AG04449 (cell line): ENCODE results near the gene FEM1A.
A peak's percentile ranks its signal among the peaks of the same experiment; 100 is the strongest.

ENCODE experiments used
- CTCF ChIA-PET: fragments of 350-600 bp; formaldehyde crosslinking; extraction: SDS; loops from one replicate; lab custom pipeline; 2021; ENCODE audit warnings: antibody characterized with exemption; lab: Yijun Ruan, JAX
- POLR2A ChIA-PET: fragments of 400-600, 350-600 bp; formaldehyde crosslinking; extraction: SDS; loops from one replicate; lab custom pipeline; 2020; ENCODE audit warnings: antibody characterized with exemption, inconsistent platforms; lab: Yijun Ruan, JAX
- DNase-seq: peaks from one replicate; pipeline ENCODE4 v3.0.0-alpha.2; 2010; ENCODE audit warnings: low read depth, low spot score
- H3K4me3 ChIP-seq: 2 replicates; pipeline ENCODE4 v1.5.1; 2011; ENCODE audit warnings: low read depth, mild to moderate bottlenecking, control low read depth, low read length
- CTCF ChIP-seq: IDR thresholded peaks from one replicate; pipeline ENCODE4 v1.5.1; 2011; ENCODE audit warnings: mild to moderate bottlenecking, moderate library complexity, low read length, control low read depth, inconsistent platforms; ENCODE audit not compliant: insufficient read depth; ENCODE audit errors: missing control alignments

The FEM1A gene

GRCh38 chr19:4806384-4806783, 14.8 kb downstream of the FEM1A start:
- no peak overlapping the region for H3K4me3 ChIP-seq
- TF ChIP-seq CTCF = no peak
- ChIA-PET POLR2A (interaction anchor here (0.6 kb wide), 1 partner anchor 62 kb away, joined by 3 read pairs; no protein-coding TSS in a partner anchor), CTCF (interaction anchor here (0.6 to 13.3 kb wide), 9 partner anchors 9 to 340 kb away, joined by 3 to 336 read pairs (median 76); partner anchors contain the start of genes KDM4B and PLIN3)
- no peak for DNase-seq

- POLR2A ChIA-PET = interaction anchor here (0.6 kb wide), 1 partner anchor 63 kb away, joined by 3 read pairs; no protein-coding TSS in a partner anchor
- H3K4me3 ChIP-seq = no peak overlapping the region
- CTCF ChIA-PET = interaction anchor here (0.8 to 13.3 kb wide), 11 partner anchors 10 to 239 kb away, joined by 3 to 336 read pairs (median 37); partner anchors contain the start of genes KDM4B and PLIN3
- TF ChIP-seq CTCF = no peak
- no peak for DNase-seq
Observed at GRCh38 chr19:4807188-4807587, 15.7 kb downstream of the FEM1A start.

- POLR2A ChIA-PET = interaction anchor here (0.7 kb wide), 1 partner anchor 20 kb away, joined by 3 read pairs; no protein-coding TSS in a partner anchor
- CTCF ChIA-PET = interaction anchor here (1.0 to 13.3 kb wide), 10 partner anchors 12 to 226 kb away, joined by 3 to 336 read pairs (median 44); partner anchors contain the start of gene PLIN3
- no peak overlapping the region for H3K4me3 ChIP-seq
- DNase-seq = no peak
- peak; percentile 96 for TF ChIP-seq CTCF
Observed at GRCh38 chr19:4811328-4812131, 20.0 kb downstream of the FEM1A start.

GRCh38 chr19:4814625-4815425, 23.3 kb downstream of the FEM1A start:
- POLR2A ChIA-PET = interaction anchor here (0.9 kb wide), 1 partner anchor 24 kb away, joined by 3 read pairs; no protein-coding TSS in a partner anchor
- TF ChIP-seq CTCF = no peak
- no peak overlapping the region for H3K4me3 ChIP-seq
- DNase-seq = no peak
- CTCF ChIA-PET = interaction anchor here (1.4 to 12.9 kb wide), 2 partner anchors 36 to 222 kb away, joined by 3 to 336 read pairs; no protein-coding TSS in a partner anchor

GRCh38 chr19:4815426-4816201, 24.1 kb downstream of the FEM1A start:
- CTCF ChIA-PET = interaction anchor here (1.2 to 1.4 kb wide), 3 partner anchors 36 to 221 kb away, joined by 3 to 4 read pairs (median 4); no protein-coding TSS in a partner anchor
- TF ChIP-seq CTCF = no peak
- no peak for DNase-seq
- H3K4me3 ChIP-seq = no peak overlapping the region
- POLR2A ChIA-PET = no interaction called here
